Ishikawa (cell line): ENCODE results near the gene NEGR1.

Experiments used
- CEBPB ChIP-seq: IDR thresholded peaks from 2 replicates; pipeline ENCODE4 v1.6.1; 2012
- CREB1 ChIP-seq: IDR thresholded peaks from 2 replicates; pipeline ENCODE4 v1.6.1; 2012; ENCODE audit warnings: low read depth
- EP300 ChIP-seq: IDR thresholded peaks from 2 replicates; pipeline ENCODE4 v1.6.1; 2012; ENCODE audit warnings: borderline replicate concordance
- FOXM1 ChIP-seq: IDR thresholded peaks from 2 replicates; pipeline ENCODE4 v1.6.1; 2012; ENCODE audit warnings: low read depth, borderline replicate concordance
- MAX ChIP-seq: IDR thresholded peaks from 2 replicates; pipeline ENCODE4 v1.6.1; 2012
- RAD21 ChIP-seq: IDR thresholded peaks from 2 replicates; pipeline ENCODE4 v1.6.1; 2012; ENCODE audit warnings: low read depth
- REST ChIP-seq: IDR thresholded peaks from 2 replicates; pipeline ENCODE4 v1.6.1; 2012; ENCODE audit warnings: low read depth, mild to moderate bottlenecking
- TAF1 ChIP-seq: IDR thresholded peaks from 2 replicates; pipeline ENCODE4 v1.6.1; 2012; ENCODE audit warnings: low read depth, mild to moderate bottlenecking
- TCF12 ChIP-seq: IDR thresholded peaks from 2 replicates; pipeline ENCODE4 v1.6.1; 2012; ENCODE audit warnings: low read depth
- USF1 ChIP-seq: IDR thresholded peaks from 2 replicates; pipeline ENCODE4 v1.6.1; 2012
- ZBTB7A ChIP-seq: IDR thresholded peaks from 2 replicates; pipeline ENCODE4 v1.6.1; 2012; ENCODE audit warnings: low read depth

GRCh38 chr1:72060466-72061245 is 221.7 kb downstream of the NEGR1 start:
- TF ChIP-seq MAX, result no peak
- TF ChIP-seq FOXM1, result no peak
- TF ChIP-seq REST, result no peak
- no peak for TF ChIP-seq ZBTB7A
- TF ChIP-seq RAD21, result no peak
- TF ChIP-seq CREB1, result no peak
- no peak for TF ChIP-seq TCF12
- TF ChIP-seq USF1, result no peak
- no peak for TF ChIP-seq EP300
- TF ChIP-seq TAF1, result no peak
- TF ChIP-seq CEBPB, result no peak
